Measurements from ENCODE around the gene WRAP73.
A peak's percentile ranks its signal among the peaks of the same experiment; 100 is the strongest.
"Not testable (repeated sequence)": the region's sequence is repeated elsewhere in the genome, so short reads cannot be mapped to it uniquely, and the experiment has no call there.

Gene WRAP73

GRCh38 chr1:3627515-3628253 lies 22.2 kb downstream of the WRAP73 start:
- no peak for DNase-seq

GRCh38 chr1:3626025-3626424 lies 23.9 kb downstream of the WRAP73 start:
- no peak for DNase-seq

GRCh38 chr1:3625151-3625907 lies 24.6 kb downstream of the WRAP73 start:
- DNase-seq, result no peak

GRCh38 chr1:3624200-3625136 lies 25.4 kb downstream of the WRAP73 start, which contains the start of gene TPRG1L:
Gene TPRG1L (plus strand): TSS chr1:3625015. CDS start chr1:3625073, 58 bp downstream.
- peak; percentile 99 for DNase-seq

- DNase-seq, result no peak
Observed at GRCh38 chr1:3623441-3624199, 26.3 kb downstream of the WRAP73 start.

- not testable (repeated sequence) for DNase-seq
Observed at GRCh38 chr1:3622102-3622501, 27.8 kb downstream of the WRAP73 start.

GRCh38 chr1:3621151-3621671 lies 28.7 kb downstream of the WRAP73 start:
- peak; percentile 27 for DNase-seq

GRCh38 chr1:3620708-3621107 lies 29.2 kb downstream of the WRAP73 start:
- no peak for DNase-seq

- peak; percentile 84 for DNase-seq
Observed at GRCh38 chr1:3618881-3619671, 30.8 kb downstream of the WRAP73 start.

- DNase-seq, result no peak
Observed at GRCh38 chr1:3618531-3618880, 31.4 kb downstream of the WRAP73 start.

- no peak for DNase-seq
Observed at GRCh38 chr1:3617806-3618345, 32.0 kb downstream of the WRAP73 start.

- DNase-seq, result no peak
Observed at GRCh38 chr1:3616861-3617260, 33.0 kb downstream of the WRAP73 start.

- peak; percentile 36 for DNase-seq
Observed at GRCh38 chr1:3614755-3615742, 34.9 kb downstream of the WRAP73 start.

- DNase-seq, result no peak
Observed at GRCh38 chr1:3612123-3612522, 37.8 kb downstream of the WRAP73 start.

- DNase-seq, result peak; percentile 93
Observed at GRCh38 chr1:3611170-3612019, 38.5 kb downstream of the WRAP73 start, which contains the start of gene MEGF6. Gene MEGF6 (minus strand): TSS chr1:3611508. CDS start chr1:3611268, 240 bp downstream.

GRCh38 chr1:3610527-3611169 lies 39.3 kb downstream of the WRAP73 start:
- no peak for DNase-seq

GRCh38 chr1:3609769-3610526 lies 40.0 kb downstream of the WRAP73 start:
- DNase-seq, result no peak

Measured in CD4-positive, alpha-beta T cell treated with Interleukin-17A for 4 hours (primary cell).